ENCODE data around the gene OR5C1.
"Not testable (repeated sequence)": the region's sequence is repeated elsewhere in the genome, so short reads cannot be mapped to it uniquely, and the experiment has no call there.

Gene OR5C1

DNA sequence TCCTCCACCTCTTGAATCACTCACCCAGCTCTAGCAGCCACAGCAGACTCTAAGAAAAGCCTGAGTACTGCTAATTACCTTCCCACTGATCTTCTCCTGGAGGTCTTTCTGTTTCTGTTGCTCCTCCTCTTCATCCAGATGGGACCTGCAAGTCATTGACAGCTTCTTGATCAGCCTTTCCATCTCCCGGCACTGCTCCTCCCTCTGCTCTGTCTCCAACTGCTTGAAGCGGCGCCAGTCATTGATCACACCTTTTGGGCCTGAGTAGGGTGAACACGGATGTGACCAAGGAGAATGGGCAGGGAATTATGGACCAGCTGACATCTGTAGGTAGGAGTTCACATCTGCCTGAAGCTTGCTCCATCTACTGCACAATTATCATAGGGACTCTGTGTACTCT lies 34.2 kb downstream of the OR5C1 start:
- Histone ChIP-seq H3K36me3 (ENCODE audit: insufficient read depth, low read length) (peaks cover 70% of the 10 kb centered on the region), H3K9ac (ENCODE audit: low read length) (no peak overlapping the region), H3K4me1 (ENCODE audit: insufficient read depth, low read length, severe bottlenecking) (peaks cover 19% of the 10 kb centered on the region), H3K27ac (ENCODE audit: low read depth, low read length, poor library complexity, severe bottlenecking) (no peak overlapping the region), H3K4me2 (ENCODE audit: low read length) (no peak overlapping the region), H4K20me1 (ENCODE audit: insufficient read depth, low read length) (no peaks in the 10 kb centered on the region), H3K4me3 (ENCODE audit: low read depth, low read length, poor library complexity, severe bottlenecking) (no peak overlapping the region), H3K9me3 (ENCODE audit: low read length) (no peaks in the 10 kb centered on the region), H3K79me2 (ENCODE audit: insufficient read depth, low read length) (peaks cover 9% of the 10 kb centered on the region), H2AFZ (ENCODE audit: low read length) (no peak overlapping the region), H3F3A (ENCODE audit: insufficient read depth, low read length) (no peaks in the 10 kb centered on the region), H3K9me2 (ENCODE audit: low read depth, low read length) (no peaks in the 10 kb centered on the region), H3K27me3 (ENCODE audit: insufficient read depth, low read length) (no peaks in the 10 kb centered on the region)
- no peak for TF ChIP-seq EZH2 (IDR thresholded peaks at IDR 0.05; ENCODE audit: borderline replicate concordance, low read length)
- TF ChIP-seq, protein P1, sequence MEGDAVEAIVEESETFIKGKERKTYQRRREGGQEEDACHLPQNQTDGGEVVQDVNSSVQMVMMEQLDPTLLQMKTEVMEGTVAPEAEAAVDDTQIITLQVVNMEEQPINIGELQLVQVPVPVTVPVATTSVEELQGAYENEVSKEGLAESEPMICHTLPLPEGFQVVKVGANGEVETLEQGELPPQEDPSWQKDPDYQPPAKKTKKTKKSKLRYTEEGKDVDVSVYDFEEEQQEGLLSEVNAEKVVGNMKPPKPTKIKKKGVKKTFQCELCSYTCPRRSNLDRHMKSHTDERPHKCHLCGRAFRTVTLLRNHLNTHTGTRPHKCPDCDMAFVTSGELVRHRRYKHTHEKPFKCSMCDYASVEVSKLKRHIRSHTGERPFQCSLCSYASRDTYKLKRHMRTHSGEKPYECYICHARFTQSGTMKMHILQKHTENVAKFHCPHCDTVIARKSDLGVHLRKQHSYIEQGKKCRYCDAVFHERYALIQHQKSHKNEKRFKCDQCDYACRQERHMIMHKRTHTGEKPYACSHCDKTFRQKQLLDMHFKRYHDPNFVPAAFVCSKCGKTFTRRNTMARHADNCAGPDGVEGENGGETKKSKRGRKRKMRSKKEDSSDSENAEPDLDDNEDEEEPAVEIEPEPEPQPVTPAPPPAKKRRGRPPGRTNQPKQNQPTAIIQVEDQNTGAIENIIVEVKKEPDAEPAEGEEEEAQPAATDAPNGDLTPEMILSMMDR (IDR thresholded peaks at IDR 0.05; ENCODE audit: low read length), result no peak

DNA sequence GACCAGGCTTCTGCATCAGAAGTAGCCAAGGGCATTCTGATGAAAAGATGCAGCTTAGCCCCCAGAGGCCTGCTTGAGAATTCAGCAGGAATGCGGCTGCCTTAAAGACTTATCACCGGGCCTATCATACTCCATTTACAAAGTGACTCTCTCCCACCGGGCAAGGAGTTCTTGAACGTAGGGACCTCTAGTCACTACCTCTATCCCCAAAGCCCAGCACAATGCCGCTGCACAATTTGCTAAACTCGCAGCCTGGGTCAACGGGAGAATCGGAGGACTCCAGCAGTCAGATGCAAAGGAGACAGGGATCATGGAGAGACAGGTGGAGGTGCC lies 39.0 kb downstream of the OR5C1 start:
- peak overlapping the region; percentile 90 for H3K4me3 ChIP-seq (ENCODE audit: low read depth, low read length, poor library complexity, severe bottlenecking)
- no peak overlapping the region for H2AFZ ChIP-seq (ENCODE audit: low read length)
- no peaks in the 10 kb centered on the region for H3K27me3 ChIP-seq (ENCODE audit: insufficient read depth, low read length)
- H3K27ac ChIP-seq (ENCODE audit: low read depth, low read length, poor library complexity, severe bottlenecking), result peak overlapping the region; percentile 64
- no peaks in the 10 kb centered on the region for H3K9me3 ChIP-seq (ENCODE audit: low read length)
- TF ChIP-seq EZH2 (IDR thresholded peaks at IDR 0.05; ENCODE audit: borderline replicate concordance, low read length), result no peak
- TF ChIP-seq, protein P1 (IDR thresholded peaks at IDR 0.05; ENCODE audit: low read length), result no peak
- peak overlapping the region; percentile 87 for H3K4me2 ChIP-seq (ENCODE audit: low read length)
- no peaks in the 10 kb centered on the region for H4K20me1 ChIP-seq (ENCODE audit: insufficient read depth, low read length)
- H3K9ac ChIP-seq (ENCODE audit: low read length), result peak overlapping the region; percentile 93
- H3K79me2 ChIP-seq (ENCODE audit: insufficient read depth, low read length), result peaks cover 10% of the 10 kb centered on the region
- H3K9me2 ChIP-seq (ENCODE audit: low read depth, low read length), result no peaks in the 10 kb centered on the region
- peaks cover 28% of the 10 kb centered on the region for H3K36me3 ChIP-seq (ENCODE audit: insufficient read depth, low read length)
- peaks cover 25% of the 10 kb centered on the region for H3K4me1 ChIP-seq (ENCODE audit: insufficient read depth, low read length, severe bottlenecking)
- H3F3A ChIP-seq (ENCODE audit: insufficient read depth, low read length), result no peaks in the 10 kb centered on the region

DNA sequence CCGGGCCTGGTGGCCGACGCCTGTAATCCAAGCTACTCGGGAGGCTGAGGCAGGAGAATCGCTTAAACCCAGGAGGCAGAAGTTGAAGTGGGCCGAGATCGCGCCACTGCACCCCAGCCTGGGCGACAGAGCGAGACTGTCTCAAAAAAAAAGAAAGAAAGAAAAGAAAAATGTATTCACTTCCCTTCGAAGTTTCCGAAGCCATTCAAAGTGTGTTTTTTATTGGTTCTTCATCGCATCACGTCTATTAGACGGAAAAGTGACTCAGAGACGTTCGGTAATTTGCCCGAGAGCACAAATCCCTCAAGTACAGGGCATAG lies 40.2 kb downstream of the OR5C1 start:
- not testable (repeated sequence) for H3K9me2 ChIP-seq (ENCODE audit: low read depth, low read length); H3K27ac ChIP-seq (ENCODE audit: low read depth, low read length, poor library complexity, severe bottlenecking); H4K20me1 ChIP-seq (ENCODE audit: insufficient read depth, low read length); H3K9me3 ChIP-seq (ENCODE audit: low read length); H3F3A ChIP-seq (ENCODE audit: insufficient read depth, low read length); H3K27me3 ChIP-seq (ENCODE audit: insufficient read depth, low read length); H3K79me2 ChIP-seq (ENCODE audit: insufficient read depth, low read length); H2AFZ ChIP-seq (ENCODE audit: low read length)
- peak overlapping the region; percentile 90 for H3K4me3 ChIP-seq (ENCODE audit: low read depth, low read length, poor library complexity, severe bottlenecking)
- peaks cover 18% of the 10 kb centered on the region for H3K36me3 ChIP-seq (ENCODE audit: insufficient read depth, low read length)
- peaks cover 27% of the 10 kb centered on the region for H3K4me1 ChIP-seq (ENCODE audit: insufficient read depth, low read length, severe bottlenecking)
- H3K9ac ChIP-seq (ENCODE audit: low read length), result peak overlapping the region; percentile 93
- peak overlapping the region; percentile 45 for H3K4me2 ChIP-seq (ENCODE audit: low read length)

DNA sequence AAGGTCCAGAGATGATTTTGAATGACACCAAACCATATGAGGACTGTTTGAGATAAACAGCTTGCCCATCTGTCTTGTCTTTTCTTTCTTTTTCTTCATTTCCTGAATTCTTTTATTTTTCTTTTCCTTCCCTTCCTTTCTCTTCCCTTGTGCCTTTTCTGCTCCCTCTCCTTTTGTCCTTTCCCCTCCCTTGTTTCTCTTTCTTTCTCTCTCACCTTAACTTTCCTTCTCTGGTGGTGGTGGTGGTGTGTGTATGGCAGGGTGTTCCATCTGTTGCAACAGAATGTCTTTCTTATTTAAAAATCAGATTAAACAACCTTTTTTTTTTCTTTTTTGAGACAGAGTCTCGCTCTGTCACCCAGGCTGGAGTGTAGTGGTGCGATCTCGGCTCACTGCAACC lies 43.5 kb downstream of the OR5C1 start:
- H3K4me3 ChIP-seq (ENCODE audit: low read depth, low read length, poor library complexity, severe bottlenecking), result no peak overlapping the region
- no peak overlapping the region for H3K27ac ChIP-seq (ENCODE audit: low read depth, low read length, poor library complexity, severe bottlenecking)
- peak overlapping the region; percentile 99; the same call in 1 of the 2 replicates for H2AFZ ChIP-seq (ENCODE audit: low read length)
- no peaks in the 10 kb centered on the region for H3K27me3 ChIP-seq (ENCODE audit: insufficient read depth, low read length)
- TF ChIP-seq EZH2 (IDR thresholded peaks at IDR 0.05; ENCODE audit: borderline replicate concordance, low read length), result no peak
- TF ChIP-seq, protein P1 (IDR thresholded peaks at IDR 0.05; ENCODE audit: low read length), result no peak
- no peaks in the 10 kb centered on the region for H3K9me3 ChIP-seq (ENCODE audit: low read length)
- H4K20me1 ChIP-seq (ENCODE audit: insufficient read depth, low read length), result no peaks in the 10 kb centered on the region
- 0 out of 2 replicates have a peak overlapping the region, but pooled peaks have one; percentile 11 for H3K4me2 ChIP-seq (ENCODE audit: low read length)
- peaks cover 28% of the 10 kb centered on the region for H3K4me1 ChIP-seq (ENCODE audit: insufficient read depth, low read length, severe bottlenecking)
- no peak overlapping the region; the same call in 1 of the 2 replicates for H3K9ac ChIP-seq (ENCODE audit: low read length)
- H3K9me2 ChIP-seq (ENCODE audit: low read depth, low read length), result no peaks in the 10 kb centered on the region
- no peaks in the 10 kb centered on the region; the same call in 1 of the 2 replicates for H3F3A ChIP-seq (ENCODE audit: insufficient read depth, low read length)
- peaks cover 6% of the 10 kb centered on the region for H3K79me2 ChIP-seq (ENCODE audit: insufficient read depth, low read length)
- no peaks in the 10 kb centered on the region for H3K36me3 ChIP-seq (ENCODE audit: insufficient read depth, low read length)
